A673 (cell line): ENCODE data around the gene ASB17.

ENCODE experiments used
- EZH2 ChIP-seq: fragments of 200-600 bp; sonication (generic); IDR thresholded peaks from 2 replicates; pipeline ENCODE4 v1.6.1; 2017; ENCODE audit warnings: borderline replicate concordance, low read depth, mild to moderate bottlenecking, mixed read lengths, antibody characterized with exemption, low read length; ENCODE audit not compliant: poor library complexity, severe bottlenecking
- TF ChIP-seq, protein P1 (sequence below): fragments of 300-800, 200-600 bp; sonication (generic); conservative IDR thresholded peaks from 2 replicates; pipeline ENCODE4 v1.5.1; 2017; ENCODE audit warnings: low read depth, mild to moderate bottlenecking, antibody characterized with exemption, low read length, moderate library complexity, mixed read lengths

GRCh38 chr1:75901371-75901770, 30.8 kb downstream of the ASB17 start:
- TF ChIP-seq, protein P1, sequence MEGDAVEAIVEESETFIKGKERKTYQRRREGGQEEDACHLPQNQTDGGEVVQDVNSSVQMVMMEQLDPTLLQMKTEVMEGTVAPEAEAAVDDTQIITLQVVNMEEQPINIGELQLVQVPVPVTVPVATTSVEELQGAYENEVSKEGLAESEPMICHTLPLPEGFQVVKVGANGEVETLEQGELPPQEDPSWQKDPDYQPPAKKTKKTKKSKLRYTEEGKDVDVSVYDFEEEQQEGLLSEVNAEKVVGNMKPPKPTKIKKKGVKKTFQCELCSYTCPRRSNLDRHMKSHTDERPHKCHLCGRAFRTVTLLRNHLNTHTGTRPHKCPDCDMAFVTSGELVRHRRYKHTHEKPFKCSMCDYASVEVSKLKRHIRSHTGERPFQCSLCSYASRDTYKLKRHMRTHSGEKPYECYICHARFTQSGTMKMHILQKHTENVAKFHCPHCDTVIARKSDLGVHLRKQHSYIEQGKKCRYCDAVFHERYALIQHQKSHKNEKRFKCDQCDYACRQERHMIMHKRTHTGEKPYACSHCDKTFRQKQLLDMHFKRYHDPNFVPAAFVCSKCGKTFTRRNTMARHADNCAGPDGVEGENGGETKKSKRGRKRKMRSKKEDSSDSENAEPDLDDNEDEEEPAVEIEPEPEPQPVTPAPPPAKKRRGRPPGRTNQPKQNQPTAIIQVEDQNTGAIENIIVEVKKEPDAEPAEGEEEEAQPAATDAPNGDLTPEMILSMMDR: no peak
- no peak for TF ChIP-seq EZH2
